Caco-2 (cell line): Measurements from ENCODE around the gene H19. TPM values are rescaled to one million over a fixed set of nuclear protein-coding genes. Genes with fewer than 3 reads are reported as not detected.

Experiments
- BruUV-seq: library from RNA; stranded (reverse); fragments of 400-500 nt; replicated peaks from 2 replicates; lab custom pipeline; 2021; lab: Mats Ljungman, UMichigan
- CTCF ChIA-PET: fragments of 300-600 bp; sonication (Branson Sonifier 250); formaldehyde crosslinking; loops from one replicate; lab custom pipeline; 2022; ENCODE audit warnings: antibody characterized with exemption; lab: Charles Lee
- POLR2A ChIA-PET: fragments of 300-600 bp; sonication (Branson Sonifier 250); formaldehyde crosslinking; loops from one replicate; lab custom pipeline; 2022; ENCODE audit warnings: antibody characterized with exemption; lab: Charles Lee
- DNase-seq, 2 experiments: peaks; one replicate each; pipeline versions ENCODE4 v3.0.0 to v3.0.0-alpha.2; 2020 to 2022
- H3K27me3 ChIP-seq: replicated peaks from 2 replicates; pipeline ENCODE4 v1.6.0; 2011; ENCODE audit warnings: low read length; ENCODE audit not compliant: control insufficient read depth, insufficient read depth
- H3K36me3 ChIP-seq: 2 replicates; pipeline ENCODE4 v1.5.1; 2011; ENCODE audit warnings: low read length; ENCODE audit not compliant: control insufficient read depth, insufficient read depth
- H3K4me1 ChIP-seq: fragments of 250-450 bp; sonication (Bioruptor Pico); 2 replicates; pipeline ENCODE4 v1.5.1; 2020; ENCODE audit warnings: mild to moderate bottlenecking
- H3K4me3 ChIP-seq: 2 replicates; pipeline ENCODE4 v1.5.1; 2011; ENCODE audit warnings: low read depth, mild to moderate bottlenecking, control low read depth, low read length
- H3K9me3 ChIP-seq: fragments of 250-450 bp; sonication (Bioruptor Pico); 2 replicates; pipeline ENCODE4 v1.5.1; 2020; ENCODE audit warnings: mild to moderate bottlenecking, moderate library complexity
- H3K27ac Mint-ChIP-seq: one replicate; pipeline ENCODE4 v1.8.0; 2022; ENCODE audit warnings: mixed read lengths; ENCODE audit not compliant: unreplicated experiment
- H3K27me3 Mint-ChIP-seq: one replicate; pipeline ENCODE4 v1.8.0; 2022; ENCODE audit warnings: mixed read lengths; ENCODE audit not compliant: insufficient read depth, unreplicated experiment
- H3K36me3 Mint-ChIP-seq: one replicate; pipeline ENCODE4 v1.8.0; 2022; ENCODE audit warnings: mild to moderate bottlenecking, mixed read lengths; ENCODE audit not compliant: insufficient read depth, unreplicated experiment
- H3K4me1 Mint-ChIP-seq: one replicate; pipeline ENCODE4 v1.8.0; 2022; ENCODE audit warnings: low read depth, mixed read lengths; ENCODE audit not compliant: unreplicated experiment
- H3K4me3 Mint-ChIP-seq: one replicate; pipeline ENCODE4 v1.8.0; 2022; ENCODE audit warnings: mild to moderate bottlenecking, moderate library complexity, mixed read lengths; ENCODE audit not compliant: unreplicated experiment
- H3K9me3 Mint-ChIP-seq: one replicate; pipeline ENCODE4 v1.8.0; 2022; ENCODE audit warnings: mixed read lengths; ENCODE audit not compliant: unreplicated experiment
- intact Hi-C: fragments of 100-400 bp; cut with micrococcal nuclease; formaldehyde crosslinking; loops from one replicate; pipeline ENCODE4 v1.10.0; 2022; ENCODE audit not compliant: unreplicated experiment
- total RNA-seq: library from RNA; stranded (reverse); gene quantifications from 2 replicates; pipeline ENCODE4 v1.2.3, GENCODE V29; 2022
- TF ChIP-seq, protein P1 (sequence below), 2 experiments: fragments of 200-600 bp in 1 of 2; IDR thresholded peaks; 1 replicate in 1 of 2; 2 replicates in 1 of 2; pipeline versions ENCODE4 v1.5.1 to v1.8.0; 2011 to 2022; ENCODE audit warnings: antibody characterized with exemption in 1 of 2, control low read depth in 1 of 2, inconsistent platforms in 1 of 2, low read depth in 1 of 2, low read length in 1 of 2, mild to moderate bottlenecking in 1 of 2, moderate library complexity in 1 of 2; ENCODE audit not compliant: insufficient read depth in 1 of 2, severe bottlenecking in 1 of 2, unreplicated experiment in 1 of 2

The H19 gene
- total RNA-seq, 1 experiment from 2014 or later, result 1.5 TPM

DNA sequence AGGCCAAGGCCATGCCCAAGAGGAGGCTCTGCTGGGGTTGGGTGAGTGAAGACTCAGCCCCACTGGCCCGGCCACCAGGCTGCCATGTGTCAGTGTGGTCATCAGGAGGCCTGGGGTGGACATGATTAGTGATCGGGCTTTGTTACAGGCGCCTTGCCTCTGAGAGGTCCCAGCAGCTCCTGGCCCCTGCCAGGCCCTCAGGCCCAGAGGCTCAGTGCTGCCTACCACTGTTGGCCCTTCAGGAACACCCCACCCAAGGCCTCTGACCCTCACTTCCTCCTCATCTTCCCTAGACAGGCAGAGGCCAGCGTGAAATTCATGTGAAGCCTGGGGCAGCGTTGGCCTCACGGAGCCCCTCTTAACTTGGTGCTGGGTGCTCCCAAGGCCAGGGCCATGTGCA lies 48.3 kb downstream of the H19 start:
- BruUV-seq, result no TSS peak
- no peak for DNase-seq
- H3K27me3 Mint-ChIP-seq, result no peaks in the 10 kb centered on the region
- no peak overlapping the region for H3K4me3 Mint-ChIP-seq
- POLR2A ChIA-PET, result no interaction called here
- CTCF ChIA-PET, result interaction anchor here (0.7 to 3.5 kb wide), 6 partner anchors 66 to 354 kb away, joined by 3 to 27 read pairs (median 8); no protein-coding TSS in a partner anchor
- Histone ChIP-seq H3K4me1 (no peaks in the 10 kb centered on the region), H3K4me3 (no peak overlapping the region), H3K36me3 (no peaks in the 10 kb centered on the region), H3K9me3 (no peaks in the 10 kb centered on the region), H3K27me3 (no peaks in the 10 kb centered on the region)
- intact Hi-C loops, result no loop called here
- H3K27ac Mint-ChIP-seq, result no peak overlapping the region
- H3K36me3 Mint-ChIP-seq, result no peaks in the 10 kb centered on the region
- H3K4me1 Mint-ChIP-seq, result no peaks in the 10 kb centered on the region
- TF ChIP-seq, protein P1, sequence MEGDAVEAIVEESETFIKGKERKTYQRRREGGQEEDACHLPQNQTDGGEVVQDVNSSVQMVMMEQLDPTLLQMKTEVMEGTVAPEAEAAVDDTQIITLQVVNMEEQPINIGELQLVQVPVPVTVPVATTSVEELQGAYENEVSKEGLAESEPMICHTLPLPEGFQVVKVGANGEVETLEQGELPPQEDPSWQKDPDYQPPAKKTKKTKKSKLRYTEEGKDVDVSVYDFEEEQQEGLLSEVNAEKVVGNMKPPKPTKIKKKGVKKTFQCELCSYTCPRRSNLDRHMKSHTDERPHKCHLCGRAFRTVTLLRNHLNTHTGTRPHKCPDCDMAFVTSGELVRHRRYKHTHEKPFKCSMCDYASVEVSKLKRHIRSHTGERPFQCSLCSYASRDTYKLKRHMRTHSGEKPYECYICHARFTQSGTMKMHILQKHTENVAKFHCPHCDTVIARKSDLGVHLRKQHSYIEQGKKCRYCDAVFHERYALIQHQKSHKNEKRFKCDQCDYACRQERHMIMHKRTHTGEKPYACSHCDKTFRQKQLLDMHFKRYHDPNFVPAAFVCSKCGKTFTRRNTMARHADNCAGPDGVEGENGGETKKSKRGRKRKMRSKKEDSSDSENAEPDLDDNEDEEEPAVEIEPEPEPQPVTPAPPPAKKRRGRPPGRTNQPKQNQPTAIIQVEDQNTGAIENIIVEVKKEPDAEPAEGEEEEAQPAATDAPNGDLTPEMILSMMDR (IDR thresholded peaks at IDR 0.05; ENCODE audit: insufficient read depth in 1 of 2, low read depth in 1 of 2, low read length in 1 of 2, severe bottlenecking in 1 of 2, unreplicated experiment in 1 of 2), result no peak
- no peaks in the 10 kb centered on the region for H3K9me3 Mint-ChIP-seq

DNA sequence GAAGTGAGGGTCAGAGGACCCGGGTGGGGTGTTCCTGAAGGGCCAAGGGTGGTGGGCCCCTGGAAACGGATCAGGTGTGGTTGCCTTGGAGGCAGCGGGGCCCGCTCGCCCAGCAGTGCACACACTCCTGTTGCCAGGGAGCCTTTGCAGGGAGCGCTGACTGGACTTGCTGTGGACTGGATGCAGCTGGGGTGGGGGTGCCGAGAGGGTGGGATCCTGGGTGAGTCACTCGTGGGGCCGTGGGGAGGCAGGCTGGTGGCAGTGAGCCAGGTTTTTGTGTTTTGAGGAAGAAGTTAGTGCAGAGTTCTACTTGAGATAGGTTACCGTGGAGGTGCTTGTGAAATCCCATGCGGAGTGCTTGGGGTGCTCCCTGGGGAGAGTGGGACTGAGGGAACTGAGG lies 49.3 kb downstream of the H19 start:
- Histone ChIP-seq H3K27me3 (no peaks in the 10 kb centered on the region), H3K9me3 (no peaks in the 10 kb centered on the region), H3K36me3 (no peaks in the 10 kb centered on the region), H3K4me1 (no peaks in the 10 kb centered on the region), H3K4me3 (no peak overlapping the region)
- TF ChIP-seq, protein P1 (IDR thresholded peaks at IDR 0.05; ENCODE audit: insufficient read depth in 1 of 2, low read depth in 1 of 2, low read length in 1 of 2, severe bottlenecking in 1 of 2, unreplicated experiment in 1 of 2), result no peak
- BruUV-seq, result no TSS peak
- no peak overlapping the region for H3K27ac Mint-ChIP-seq
- POLR2A ChIA-PET, result interaction anchor here (0.6 to 1.0 kb wide), 3 partner anchors 112 to 428 kb away, joined by 3 to 11 read pairs (median 4); no protein-coding TSS in a partner anchor
- no peaks in the 10 kb centered on the region for H3K27me3 Mint-ChIP-seq
- CTCF ChIA-PET, result interaction anchor here (1.0 to 3.5 kb wide), 7 partner anchors 65 to 452 kb away, joined by 3 to 27 read pairs (median 10); partner anchors contain the start of gene TSSC4
- no peaks in the 10 kb centered on the region for H3K4me1 Mint-ChIP-seq
- no peaks in the 10 kb centered on the region for H3K9me3 Mint-ChIP-seq
- H3K36me3 Mint-ChIP-seq, result no peaks in the 10 kb centered on the region
- no peak overlapping the region for H3K4me3 Mint-ChIP-seq
- no peak for DNase-seq
- intact Hi-C loops, result no loop called here

DNA sequence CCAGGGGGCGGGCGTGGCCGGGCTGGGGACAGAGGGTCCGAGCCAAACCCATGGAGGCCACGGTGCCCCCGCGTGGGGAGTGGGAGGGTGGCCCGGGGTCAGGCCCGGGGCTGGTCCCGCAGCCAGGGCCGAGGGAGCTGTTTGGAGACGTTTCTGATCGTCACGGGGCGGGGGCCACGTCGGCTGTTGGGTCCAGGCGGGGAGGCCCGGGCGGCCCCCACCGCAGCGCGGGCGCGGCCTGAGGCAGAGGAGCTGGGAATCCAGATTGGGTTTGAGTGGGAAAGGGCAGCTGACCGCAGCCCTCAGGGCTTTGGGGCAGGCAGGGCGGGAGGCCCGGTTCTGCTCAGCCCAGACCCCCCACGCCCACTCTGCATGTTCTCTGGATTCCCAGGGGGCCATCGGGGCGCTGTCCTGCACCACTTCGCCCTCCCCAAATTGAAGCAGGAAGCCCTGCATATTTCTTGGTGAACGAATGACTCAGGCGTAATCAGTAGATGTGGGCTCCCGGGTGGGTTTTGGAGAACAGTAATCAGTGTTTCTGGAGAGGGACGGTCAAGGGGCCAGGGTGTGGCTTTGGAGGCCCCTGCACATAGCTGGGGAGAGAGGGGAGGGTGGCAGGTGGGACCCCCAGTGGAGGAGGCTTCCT lies 49.9 kb downstream of the H19 start:
- Mint-ChIP-seq H3K9me3 (no peaks in the 10 kb centered on the region), H3K4me1 (no peaks in the 10 kb centered on the region), H3K36me3 (no peaks in the 10 kb centered on the region), H3K27ac (no peak overlapping the region), H3K4me3 (no peak overlapping the region), H3K27me3 (no peaks in the 10 kb centered on the region)
- Histone ChIP-seq H3K4me3 (no peak overlapping the region), H3K9me3 (no peaks in the 10 kb centered on the region), H3K4me1 (no peaks in the 10 kb centered on the region), H3K27me3 (no peaks in the 10 kb centered on the region), H3K36me3 (no peaks in the 10 kb centered on the region)
- BruUV-seq, result no TSS peak
- ChIA-PET POLR2A (interaction anchor here (0.6 to 1.0 kb wide), 3 partner anchors 111 to 254 kb away, joined by 3 to 11 read pairs (median 3); no protein-coding TSS in a partner anchor), CTCF (interaction anchor here (0.7 to 3.5 kb wide), 10 partner anchors 41 to 453 kb away, joined by 3 to 27 read pairs (median 8); partner anchors contain the start of gene TSSC4)
- intact Hi-C loops, result no loop called here
- DNase-seq, result no peak
- TF ChIP-seq, protein P1 (IDR thresholded peaks at IDR 0.05; ENCODE audit: insufficient read depth in 1 of 2, low read depth in 1 of 2, low read length in 1 of 2, severe bottlenecking in 1 of 2, unreplicated experiment in 1 of 2), result no peak
